ENCODE data around the gene JPH2. TPM values are rescaled to one million over a fixed set of nuclear protein-coding genes. Genes with fewer than 3 reads are reported as not detected.
A peak's percentile ranks its signal among the peaks of the same experiment; 100 is the strongest.
"Not testable (repeated sequence)": the region's sequence is repeated elsewhere in the genome, so short reads cannot be mapped to it uniquely, and the experiment has no call there.

Gene JPH2
- 6.5 and 9.9 TPM in 2 replicates for total RNA-seq (2014; rRNA removed; shearing (Covaris generic); ENCODE audit: low replicate concordance)

GRCh38 chr20:44187054-44187771 is at the start of gene JPH2:
TSS of gene JPH2 (minus strand) at chr20:44187188. CDS start at chr20:44186705, 483 bp downstream.
- Histone ChIP-seq H3K4me3 (peak within 1 kb of the TSS; percentile 55), H3K9me3 (no peaks in the 10 kb centered on the region), H3K27me3 (no peaks in the 10 kb centered on the region), H3K36me3 (no peaks in the 10 kb centered on the region)
- peak; percentile 91 for DNase-seq

- Histone ChIP-seq H3K36me3 (no peaks in the 10 kb centered on the region), H3K4me3 (no peak overlapping the region), H3K27me3 (no peaks in the 10 kb centered on the region), H3K9me3 (no peaks in the 10 kb centered on the region)
- DNase-seq = no peak
Measured at GRCh38 chr20:44235702-44236101, 48.7 kb upstream of the JPH2 start.

DNA sequence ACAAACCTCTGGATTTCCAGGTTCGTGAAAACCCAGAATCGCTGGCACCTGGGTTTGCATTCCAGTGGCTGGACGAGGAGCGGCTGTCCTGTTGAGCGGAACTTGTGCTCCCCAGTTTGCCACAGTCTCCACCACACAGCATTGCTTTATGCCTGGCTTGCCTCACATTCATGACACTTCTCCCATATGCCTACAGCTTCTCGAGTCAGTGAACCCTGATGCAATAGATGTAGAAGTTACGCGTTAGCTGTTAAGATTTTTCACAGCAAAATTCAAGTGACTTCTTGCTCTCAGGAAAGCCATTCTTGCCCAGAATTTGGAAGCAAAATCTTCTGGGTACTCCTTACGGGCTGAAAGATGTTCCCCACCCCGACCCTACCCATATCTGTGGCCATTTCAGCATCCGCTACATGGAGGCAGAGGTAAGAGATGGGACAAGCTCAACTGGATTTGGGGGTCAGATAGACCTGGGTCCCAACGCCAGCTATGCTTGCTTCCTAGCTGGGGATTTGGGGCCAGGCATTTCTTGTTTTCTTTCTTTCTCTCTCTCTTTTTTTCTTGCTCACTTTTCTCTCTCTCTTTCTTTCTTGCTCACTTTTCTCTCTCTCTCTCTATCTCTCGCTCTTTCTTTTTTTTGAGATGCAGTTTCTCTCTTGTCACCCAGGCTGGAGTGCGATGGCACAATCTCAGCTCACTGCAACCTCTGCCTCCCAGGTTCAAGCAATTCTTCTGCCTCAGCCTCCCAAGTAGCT is 47.8 kb upstream of the JPH2 start:
- DNase-seq = no peak
- no peaks in the 10 kb centered on the region for H3K27me3 ChIP-seq
- no peaks in the 10 kb centered on the region for H3K9me3 ChIP-seq
- H3K4me3 ChIP-seq = no peak overlapping the region
- no peaks in the 10 kb centered on the region for H3K36me3 ChIP-seq

- Histone ChIP-seq H3K4me3 (no peak overlapping the region), H3K9me3 (no peaks in the 10 kb centered on the region), H3K27me3 (no peaks in the 10 kb centered on the region), H3K36me3 (no peaks in the 10 kb centered on the region)
- no peak for DNase-seq
Measured at GRCh38 chr20:44233436-44234016, 46.5 kb upstream of the JPH2 start.

DNA sequence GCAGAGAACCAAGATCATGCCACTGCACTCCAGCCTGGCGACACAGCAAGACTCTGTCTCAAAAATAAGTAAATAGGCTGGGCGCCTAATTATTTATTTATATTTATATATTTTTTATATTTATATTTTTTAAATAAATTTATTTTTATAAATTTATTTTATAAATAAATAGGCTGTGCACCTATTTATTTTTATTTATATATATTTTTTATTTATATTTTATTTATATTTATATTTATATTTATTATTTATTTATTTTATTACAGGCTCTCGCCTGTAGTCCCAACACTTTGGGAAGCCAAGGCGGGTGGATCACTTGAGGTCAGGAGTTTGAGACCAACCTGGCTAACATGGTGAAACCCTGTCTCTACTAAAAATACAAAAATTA is 45.5 kb upstream of the JPH2 start:
- not testable (repeated sequence) for H3K36me3 ChIP-seq, H3K27me3 ChIP-seq, H3K9me3 ChIP-seq, H3K4me3 ChIP-seq, DNase-seq

DNA sequence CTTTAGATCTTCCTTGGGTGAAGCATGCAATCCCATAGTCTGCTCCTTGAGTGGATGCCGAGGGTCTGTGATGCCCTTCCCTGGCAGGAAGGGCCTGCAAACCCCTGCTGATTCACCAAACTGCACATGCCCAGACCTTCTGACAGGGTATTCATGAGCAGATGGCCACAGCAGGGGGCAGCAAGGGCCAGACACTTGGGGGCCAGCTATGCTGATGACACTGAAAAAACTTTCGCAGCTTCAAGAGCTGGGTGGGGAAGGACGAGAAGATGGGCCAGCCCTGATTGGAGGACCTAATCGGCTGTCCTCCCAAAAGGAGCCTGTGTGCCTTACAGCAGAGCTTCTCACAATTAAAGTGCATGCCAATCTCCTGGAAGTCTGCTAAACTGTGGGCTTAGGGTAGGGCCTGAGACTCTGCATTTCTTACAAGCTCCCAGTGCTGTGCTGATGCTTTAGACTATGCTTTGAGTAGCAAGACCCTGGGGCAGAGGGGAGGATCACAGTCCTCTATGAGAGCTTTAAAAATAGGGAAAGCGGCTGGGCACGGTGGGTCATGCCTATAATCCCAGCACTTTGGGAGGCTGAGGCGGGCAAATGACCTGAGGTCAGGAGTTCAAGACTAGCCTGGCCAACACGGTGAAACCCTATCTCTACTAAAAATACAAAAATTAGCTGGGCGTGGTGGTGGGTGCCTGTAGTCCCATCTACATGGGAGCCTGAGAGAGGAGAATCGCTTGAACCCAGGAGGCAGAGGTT is 44.9 kb upstream of the JPH2 start:
- peak; percentile 74 for DNase-seq
- no peaks in the 10 kb centered on the region for H3K9me3 ChIP-seq

GRCh38 chr20:44231193-44231592 is 44.2 kb upstream of the JPH2 start:
- DNase-seq = peak; percentile 91
- H3K27me3 ChIP-seq = no peaks in the 10 kb centered on the region
- no peak overlapping the region for H3K4me3 ChIP-seq
- H3K9me3 ChIP-seq = no peaks in the 10 kb centered on the region
- no peaks in the 10 kb centered on the region for H3K36me3 ChIP-seq

More for the DNA sequence above, 44.9 kb upstream of the JPH2 start:
- Histone ChIP-seq H3K4me3 (no peak overlapping the region), H3K36me3 (no peaks in the 10 kb centered on the region), H3K27me3 (no peaks in the 10 kb centered on the region)

- Histone ChIP-seq H3K36me3 (no peaks in the 10 kb centered on the region), H3K4me3 (no peak overlapping the region), H3K9me3 (no peaks in the 10 kb centered on the region), H3K27me3 (no peaks in the 10 kb centered on the region)
- DNase-seq = no peak
Measured at GRCh38 chr20:44228465-44229258, 41.7 kb upstream of the JPH2 start.

- Histone ChIP-seq H3K27me3 (no peaks in the 10 kb centered on the region), H3K4me3 (no peak overlapping the region), H3K36me3 (no peaks in the 10 kb centered on the region), H3K9me3 (no peaks in the 10 kb centered on the region)
- DNase-seq = no peak
Measured at GRCh38 chr20:44224637-44225036, 37.6 kb upstream of the JPH2 start.

DNA sequence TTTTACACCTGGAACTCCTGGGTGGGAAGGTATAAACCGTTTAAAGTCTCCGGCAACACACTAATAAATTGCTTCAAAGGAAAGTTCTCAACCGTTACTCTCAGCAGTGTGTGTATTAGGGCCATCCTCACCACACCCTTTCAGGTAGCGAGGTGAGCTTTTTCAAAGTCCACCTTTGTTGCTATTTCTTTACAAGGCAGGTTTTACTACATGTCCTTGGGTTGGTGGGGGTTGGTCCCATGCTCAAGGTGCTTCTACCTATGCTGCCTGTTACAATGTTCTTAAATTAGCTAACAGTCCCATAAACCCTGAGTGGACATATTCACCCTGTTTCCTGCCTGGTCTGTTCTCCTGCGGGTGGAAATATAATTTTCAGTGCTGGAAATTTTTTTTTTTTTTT is 36.7 kb upstream of the JPH2 start:
- no peaks in the 10 kb centered on the region for H3K36me3 ChIP-seq
- H3K4me3 ChIP-seq = no peak overlapping the region
- H3K27me3 ChIP-seq = no peaks in the 10 kb centered on the region
- no peaks in the 10 kb centered on the region for H3K9me3 ChIP-seq
- DNase-seq = no peak

- no peak for DNase-seq
- H3K36me3 ChIP-seq = no peaks in the 10 kb centered on the region
Measured at GRCh38 chr20:44222633-44223368, 35.8 kb upstream of the JPH2 start.

DNA sequence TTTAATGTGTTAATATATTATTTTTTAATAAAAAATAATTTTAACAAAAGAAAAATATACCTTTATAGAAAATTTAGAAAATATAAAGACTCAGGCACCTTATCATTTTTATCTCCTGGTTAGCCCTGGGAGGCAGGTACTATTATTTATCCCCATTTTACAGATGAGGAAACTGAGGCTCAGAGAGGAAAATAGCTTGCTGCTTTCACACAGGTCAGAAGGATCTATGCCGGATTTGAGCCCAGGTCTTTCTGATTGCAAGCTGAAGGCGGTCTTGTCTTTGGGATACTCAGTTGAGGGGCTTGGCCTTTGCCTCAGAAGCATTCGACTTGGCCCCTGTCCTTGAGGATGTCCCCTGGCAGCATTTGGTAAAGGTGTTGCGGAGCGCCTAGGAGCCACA is 35.0 kb upstream of the JPH2 start:
- H3K4me3 ChIP-seq = no peak overlapping the region
- no peaks in the 10 kb centered on the region for H3K9me3 ChIP-seq
- no peaks in the 10 kb centered on the region for H3K36me3 ChIP-seq
- no peak for DNase-seq
- no peaks in the 10 kb centered on the region for H3K27me3 ChIP-seq

More at GRCh38 chr20:44222633-44223368, 35.8 kb upstream of the JPH2 start:
- H3K4me3 ChIP-seq = no peak overlapping the region
- no peaks in the 10 kb centered on the region for H3K9me3 ChIP-seq
- no peaks in the 10 kb centered on the region for H3K27me3 ChIP-seq

- H3K4me3 ChIP-seq = no peak overlapping the region
- no peaks in the 10 kb centered on the region for H3K27me3 ChIP-seq
- no peak for DNase-seq
Measured at GRCh38 chr20:44221368-44221954, 34.5 kb upstream of the JPH2 start.

DNA sequence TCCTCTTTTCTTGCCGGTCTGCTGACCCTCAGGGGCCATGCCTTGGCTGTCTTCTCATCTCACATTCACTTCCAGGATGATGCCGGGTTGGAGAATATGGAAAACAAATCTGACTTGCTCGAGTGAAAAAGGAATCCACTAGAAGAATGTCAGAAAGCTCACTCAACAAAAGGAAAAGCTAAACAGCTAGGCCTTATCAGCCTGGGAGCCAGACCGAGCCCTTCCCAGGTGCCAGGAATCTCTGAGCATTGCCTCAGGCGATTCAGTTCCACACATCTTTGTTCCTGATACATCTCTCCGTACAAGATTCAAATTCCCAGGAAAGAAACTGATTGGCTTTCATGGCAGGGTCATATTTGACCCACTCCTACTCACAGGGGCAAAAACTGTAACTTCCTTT is 32.8 kb upstream of the JPH2 start:
- no peak for DNase-seq
- Histone ChIP-seq H3K9me3 (no peaks in the 10 kb centered on the region), H3K36me3 (no peaks in the 10 kb centered on the region), H3K4me3 (no peak overlapping the region), H3K27me3 (no peaks in the 10 kb centered on the region)

More at GRCh38 chr20:44221368-44221954, 34.5 kb upstream of the JPH2 start:
- H3K9me3 ChIP-seq = no peaks in the 10 kb centered on the region
- no peaks in the 10 kb centered on the region for H3K36me3 ChIP-seq

GRCh38 chr20:44219170-44219730 is 32.3 kb upstream of the JPH2 start:
- DNase-seq = no peak
- Histone ChIP-seq H3K27me3 (no peaks in the 10 kb centered on the region), H3K9me3 (no peaks in the 10 kb centered on the region), H3K36me3 (no peaks in the 10 kb centered on the region), H3K4me3 (no peak overlapping the region)

Data from MG63 (cell line).